OCI-LY3 (cell line): ENCODE data around the gene NHS.

Source experiments
- H2AFZ ChIP-seq: fragments of 200-600, 300-600 bp; shearing (Covaris generic); 2 replicates; pipeline ENCODE4 v1.6.0; 2014; ENCODE audit warnings: antibody characterized with exemption, low read depth, low read length
- H3K27ac ChIP-seq: fragments of 200-600, 300-600 bp; sonication (generic); 2 replicates; pipeline ENCODE4 v1.5.1; 2014; ENCODE audit warnings: mild to moderate bottlenecking, low read length, moderate library complexity, mixed read lengths
- H3K27me3 ChIP-seq: fragments of 200-600, 300-600 bp; sonication (generic); 2 replicates; pipeline ENCODE4 v1.6.1; 2014; ENCODE audit warnings: low read depth, low read length, mixed read lengths
- H3K36me3 ChIP-seq: fragments of 200-600, 300-600 bp; sonication (generic); replicated peaks from 2 replicates; pipeline ENCODE3; 2014; ENCODE audit warnings: low read depth, low read length, mixed read lengths
- H3K4me1 ChIP-seq: fragments of 300-600, 200-600 bp; sonication (generic); 2 replicates; pipeline ENCODE4 v1.6.1; 2014; ENCODE audit warnings: low read length, mixed read lengths
- H3K4me2 ChIP-seq: fragments of 200-600, 300-600 bp; sonication (generic); 2 replicates; pipeline ENCODE4 v1.6.1; 2014; ENCODE audit warnings: low read length, mixed read lengths
- H3K4me3 ChIP-seq: fragments of 300-600, 200-600 bp; sonication (generic); 2 replicates; pipeline ENCODE4 v1.5.1; 2014; ENCODE audit warnings: antibody characterized with exemption, mild to moderate bottlenecking, low read length, moderate library complexity
- H3K79me2 ChIP-seq: fragments of 300-600, 200-600 bp; shearing (Covaris generic); 2 replicates; pipeline ENCODE4 v1.6.1; 2014; ENCODE audit warnings: mild to moderate bottlenecking, low read length, mixed read lengths
- H3K9ac ChIP-seq: fragments of 300-600, 200-600 bp; shearing (Covaris generic); 2 replicates; pipeline ENCODE4 v1.6.0; 2014; ENCODE audit warnings: mild to moderate bottlenecking, low read length, moderate library complexity
- H3K9me3 ChIP-seq: fragments of 200-600, 300-600 bp; shearing (Covaris generic); 2 replicates; pipeline ENCODE4 v1.6.1; 2014; ENCODE audit warnings: low read length, mixed read lengths; ENCODE audit not compliant: insufficient read depth
- H4K20me1 ChIP-seq: fragments of 200-600, 300-600 bp; sonication (generic); 2 replicates; pipeline ENCODE4 v1.6.1; 2016; ENCODE audit warnings: low read length, mixed read lengths; ENCODE audit not compliant: insufficient read depth
- CTCF ChIP-seq: fragments of 200-600, 300-600 bp; sonication (generic); IDR thresholded peaks from 2 replicates; pipeline ENCODE4 v1.5.1; 2014; ENCODE audit warnings: antibody characterized with exemption, low read length, low read depth
- EZH2phosphoT487 ChIP-seq: fragments of 200-600 bp; shearing (Covaris generic); IDR thresholded peaks from 2 replicates; pipeline ENCODE4 v1.6.1; 2018; ENCODE audit warnings: antibody characterized with exemption, mixed run types, low read depth

Gene NHS

GRCh38 chrX:17370191-17370590 lies 4.8 kb upstream of the NHS start:
- TF ChIP-seq EZH2phosphoT487 (no peak), CTCF (no peak)
- H3K9ac ChIP-seq: no peak overlapping the region
- no peak overlapping the region for H3K4me3 ChIP-seq
- H3K79me2 ChIP-seq: no peaks in the 10 kb centered on the region
- no peaks in the 10 kb centered on the region for H3K27me3 ChIP-seq
- H3K4me1 ChIP-seq: no peaks in the 10 kb centered on the region
- no peaks in the 10 kb centered on the region for H3K36me3 ChIP-seq
- no peak overlapping the region for H2AFZ ChIP-seq
- H3K27ac ChIP-seq: no peak overlapping the region
- H3K4me2 ChIP-seq: no peak overlapping the region
- no peaks in the 10 kb centered on the region for H3K9me3 ChIP-seq
- no peaks in the 10 kb centered on the region for H4K20me1 ChIP-seq

GRCh38 chrX:17372052-17372451 lies 2.9 kb upstream of the NHS start:
- Histone ChIP-seq H4K20me1 (no peaks in the 10 kb centered on the region), H3K4me1 (no peaks in the 10 kb centered on the region), H3K36me3 (no peaks in the 10 kb centered on the region), H2AFZ (no peak overlapping the region), H3K79me2 (no peaks in the 10 kb centered on the region), H3K9ac (no peak overlapping the region), H3K27me3 (no peaks in the 10 kb centered on the region), H3K9me3 (no peaks in the 10 kb centered on the region), H3K4me2 (no peak overlapping the region), H3K4me3 (no peak overlapping the region), H3K27ac (no peak overlapping the region)
- TF ChIP-seq CTCF (no peak), EZH2phosphoT487 (no peak)

GRCh38 chrX:17373337-17373736 lies 1.7 kb upstream of the NHS start:
- H3K4me3 ChIP-seq: no peak overlapping the region
- no peak overlapping the region for H3K4me2 ChIP-seq
- no peaks in the 10 kb centered on the region for H3K79me2 ChIP-seq
- no peaks in the 10 kb centered on the region for H3K36me3 ChIP-seq
- no peaks in the 10 kb centered on the region for H3K27me3 ChIP-seq
- no peak overlapping the region for H3K9ac ChIP-seq
- H4K20me1 ChIP-seq: no peaks in the 10 kb centered on the region
- no peaks in the 10 kb centered on the region for H3K9me3 ChIP-seq
- no peak overlapping the region for H3K27ac ChIP-seq
- H2AFZ ChIP-seq: no peak overlapping the region
- TF ChIP-seq EZH2phosphoT487 (no peak), CTCF (no peak)
- H3K4me1 ChIP-seq: no peaks in the 10 kb centered on the region

- Histone ChIP-seq H3K9me3 (no peaks in the 10 kb centered on the region), H3K27ac (no peak overlapping the region), H3K4me1 (no peaks in the 10 kb centered on the region), H4K20me1 (no peaks in the 10 kb centered on the region), H3K9ac (no peak overlapping the region), H3K27me3 (no peaks in the 10 kb centered on the region), H2AFZ (no peak overlapping the region), H3K36me3 (no peaks in the 10 kb centered on the region), H3K4me3 (no peak overlapping the region), H3K4me2 (no peak overlapping the region), H3K79me2 (no peaks in the 10 kb centered on the region)
- TF ChIP-seq CTCF (no peak), EZH2phosphoT487 (no peak)
Observed at GRCh38 chrX:17375367-17375636, 302 bp downstream of the NHS start.
